T-helper 9 cell (primary cell): ENCODE data around the gene RBFOX1.

ENCODE experiments used
- DNase-seq: peaks from one replicate; pipeline ENCODE4 v3.0.0-alpha.2; 2020

RBFOX1 gene

GRCh38 chr16:7614021-7614795 lies 281.6 kb downstream of the RBFOX1 start:
- no peak for DNase-seq

- no peak for DNase-seq
Observed at GRCh38 chr16:7615565-7615964, 282.9 kb downstream of the RBFOX1 start.

- DNase-seq, result no peak
Observed at GRCh38 chr16:7624871-7625766, 292.5 kb downstream of the RBFOX1 start.

- no peak for DNase-seq
Observed at GRCh38 chr16:7628981-7629380, 296.3 kb downstream of the RBFOX1 start.

GRCh38 chr16:7629571-7629970 lies 296.9 kb downstream of the RBFOX1 start:
- no peak for DNase-seq

- DNase-seq, result no peak
Observed at GRCh38 chr16:7637446-7637845, 304.8 kb downstream of the RBFOX1 start.

GRCh38 chr16:7638306-7638705 lies 305.7 kb downstream of the RBFOX1 start:
- no peak for DNase-seq

- no peak for DNase-seq
Observed at GRCh38 chr16:7640334-7640733, 307.7 kb downstream of the RBFOX1 start.

GRCh38 chr16:7644176-7644575 lies 311.5 kb downstream of the RBFOX1 start:
- DNase-seq, result no peak

- no peak for DNase-seq
Observed at GRCh38 chr16:7644811-7645210, 312.2 kb downstream of the RBFOX1 start.

GRCh38 chr16:7646821-7647500 lies 314.3 kb downstream of the RBFOX1 start:
- no peak for DNase-seq

GRCh38 chr16:7650431-7650830 lies 317.8 kb downstream of the RBFOX1 start:
- no peak for DNase-seq

GRCh38 chr16:7651803-7652570 lies 319.3 kb downstream of the RBFOX1 start:
- DNase-seq, result no peak

GRCh38 chr16:7653746-7654461 lies 321.3 kb downstream of the RBFOX1 start:
- no peak for DNase-seq

GRCh38 chr16:7675628-7676027 lies 343.0 kb downstream of the RBFOX1 start:
- no peak for DNase-seq

- no peak for DNase-seq
Observed at GRCh38 chr16:7680296-7680695, 347.7 kb downstream of the RBFOX1 start.

GRCh38 chr16:7688811-7689210 lies 356.2 kb downstream of the RBFOX1 start:
- DNase-seq, result no peak

GRCh38 chr16:7689234-7689633 lies 356.6 kb downstream of the RBFOX1 start:
- no peak for DNase-seq

- DNase-seq, result no peak
Observed at GRCh38 chr16:7691533-7691932, 358.9 kb downstream of the RBFOX1 start.

- no peak for DNase-seq
Observed at GRCh38 chr16:7703672-7704071, 371.0 kb downstream of the RBFOX1 start.

GRCh38 chr16:7705885-7706284 lies 373.2 kb downstream of the RBFOX1 start:
- no peak for DNase-seq

GRCh38 chr16:7709186-7709585 lies 376.5 kb downstream of the RBFOX1 start:
- DNase-seq, result no peak
